GM21528 (cell line): Measurements from ENCODE around the gene NBEA.

Experiments used
- ATAC-seq: cut with Tn5 transposase; IDR thresholded peaks from one replicate; pipeline ENCODE4 v1.9.1; 2021; ENCODE audit warnings: mild to moderate bottlenecking, moderate library complexity; ENCODE audit not compliant: unreplicated experiment, low FRiP score

NBEA gene

GRCh38 chr13:35716729-35717128, 774.7 kb downstream of the NBEA start:
- ATAC-seq, result no peak

GRCh38 chr13:35718084-35718483, 776.0 kb downstream of the NBEA start:
- no peak for ATAC-seq

- no peak for ATAC-seq
Measured at GRCh38 chr13:35720290-35720689, 778.2 kb downstream of the NBEA start.

- peak; percentile 65 for ATAC-seq
Measured at GRCh38 chr13:35720690-35721554, 778.9 kb downstream of the NBEA start.
